D721Med (cell line): ENCODE results near the gene MUC2.

Source experiments
- DNase-seq: peaks from one replicate; pipeline ENCODE4 v3.0.0; 2011; ENCODE audit warnings: low spot score; ENCODE audit not compliant: insufficient read length
- FAIRE-seq: peaks from 2 replicates; lab custom pipeline; 2011; peaks lifted over from hg19 to GRCh38; lab: Jason Lieb, UNC
- TF ChIP-seq, protein P1 (sequence below): IDR thresholded peaks from 2 replicates; pipeline ENCODE4 v1.5.1; 2012; ENCODE audit warnings: mild to moderate bottlenecking, control low read depth; ENCODE audit not compliant: insufficient read depth; ENCODE audit errors: missing control alignments

MUC2 gene

DNA sequence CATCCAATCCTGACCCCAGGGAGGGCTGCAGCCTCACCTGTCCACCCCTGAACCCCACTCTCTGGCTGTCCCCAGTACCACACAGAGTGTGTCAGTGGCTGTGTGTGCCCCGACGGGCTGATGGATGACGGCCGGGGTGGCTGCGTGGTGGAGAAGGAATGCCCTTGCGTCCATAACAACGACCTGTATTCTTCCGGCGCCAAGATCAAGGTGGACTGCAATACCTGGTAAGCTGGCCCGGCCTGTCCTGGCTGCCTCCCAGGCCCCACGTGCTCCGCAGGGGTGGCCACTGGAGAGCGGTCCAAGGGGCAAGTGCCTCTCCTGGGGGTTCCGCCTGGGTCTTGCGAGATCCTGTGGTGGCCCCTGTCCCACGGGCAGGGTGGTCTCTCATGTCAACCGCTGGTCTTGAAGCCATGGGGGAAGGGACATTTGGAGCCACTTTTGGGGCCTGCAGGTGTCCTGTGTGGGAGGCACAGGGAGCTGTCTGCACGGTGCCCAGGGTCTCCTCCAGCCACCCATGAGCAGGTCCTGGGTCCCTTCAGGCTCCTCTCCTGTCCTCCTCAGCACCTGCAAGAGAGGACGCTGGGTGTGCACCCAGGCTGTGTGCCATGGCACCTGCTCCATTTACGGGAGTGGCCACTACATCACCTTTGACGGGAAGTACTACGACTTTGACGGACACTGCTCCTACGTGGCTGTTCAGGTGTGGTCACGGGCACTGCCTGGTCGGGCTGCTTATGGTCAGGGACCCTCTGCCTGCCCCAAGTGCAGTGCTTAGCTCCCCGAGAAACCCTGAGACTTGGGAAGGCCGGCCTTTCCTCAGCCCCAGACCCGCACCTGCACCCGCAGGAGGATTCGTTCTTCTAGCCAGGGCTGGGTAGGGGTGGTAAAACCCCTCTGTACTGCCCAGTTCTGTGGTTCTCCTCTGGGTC lies 11.8 kb downstream of the MUC2 start:
- DNase-seq (no peak), FAIRE-seq (no peak)
- TF ChIP-seq, protein P1, sequence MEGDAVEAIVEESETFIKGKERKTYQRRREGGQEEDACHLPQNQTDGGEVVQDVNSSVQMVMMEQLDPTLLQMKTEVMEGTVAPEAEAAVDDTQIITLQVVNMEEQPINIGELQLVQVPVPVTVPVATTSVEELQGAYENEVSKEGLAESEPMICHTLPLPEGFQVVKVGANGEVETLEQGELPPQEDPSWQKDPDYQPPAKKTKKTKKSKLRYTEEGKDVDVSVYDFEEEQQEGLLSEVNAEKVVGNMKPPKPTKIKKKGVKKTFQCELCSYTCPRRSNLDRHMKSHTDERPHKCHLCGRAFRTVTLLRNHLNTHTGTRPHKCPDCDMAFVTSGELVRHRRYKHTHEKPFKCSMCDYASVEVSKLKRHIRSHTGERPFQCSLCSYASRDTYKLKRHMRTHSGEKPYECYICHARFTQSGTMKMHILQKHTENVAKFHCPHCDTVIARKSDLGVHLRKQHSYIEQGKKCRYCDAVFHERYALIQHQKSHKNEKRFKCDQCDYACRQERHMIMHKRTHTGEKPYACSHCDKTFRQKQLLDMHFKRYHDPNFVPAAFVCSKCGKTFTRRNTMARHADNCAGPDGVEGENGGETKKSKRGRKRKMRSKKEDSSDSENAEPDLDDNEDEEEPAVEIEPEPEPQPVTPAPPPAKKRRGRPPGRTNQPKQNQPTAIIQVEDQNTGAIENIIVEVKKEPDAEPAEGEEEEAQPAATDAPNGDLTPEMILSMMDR = no peak

- FAIRE-seq = no peak
- DNase-seq = no peak
- TF ChIP-seq, protein P1 = no peak
These were observed 12.7 kb downstream of the MUC2 start for GRCh38 chr11:1087279-1087960.

DNA sequence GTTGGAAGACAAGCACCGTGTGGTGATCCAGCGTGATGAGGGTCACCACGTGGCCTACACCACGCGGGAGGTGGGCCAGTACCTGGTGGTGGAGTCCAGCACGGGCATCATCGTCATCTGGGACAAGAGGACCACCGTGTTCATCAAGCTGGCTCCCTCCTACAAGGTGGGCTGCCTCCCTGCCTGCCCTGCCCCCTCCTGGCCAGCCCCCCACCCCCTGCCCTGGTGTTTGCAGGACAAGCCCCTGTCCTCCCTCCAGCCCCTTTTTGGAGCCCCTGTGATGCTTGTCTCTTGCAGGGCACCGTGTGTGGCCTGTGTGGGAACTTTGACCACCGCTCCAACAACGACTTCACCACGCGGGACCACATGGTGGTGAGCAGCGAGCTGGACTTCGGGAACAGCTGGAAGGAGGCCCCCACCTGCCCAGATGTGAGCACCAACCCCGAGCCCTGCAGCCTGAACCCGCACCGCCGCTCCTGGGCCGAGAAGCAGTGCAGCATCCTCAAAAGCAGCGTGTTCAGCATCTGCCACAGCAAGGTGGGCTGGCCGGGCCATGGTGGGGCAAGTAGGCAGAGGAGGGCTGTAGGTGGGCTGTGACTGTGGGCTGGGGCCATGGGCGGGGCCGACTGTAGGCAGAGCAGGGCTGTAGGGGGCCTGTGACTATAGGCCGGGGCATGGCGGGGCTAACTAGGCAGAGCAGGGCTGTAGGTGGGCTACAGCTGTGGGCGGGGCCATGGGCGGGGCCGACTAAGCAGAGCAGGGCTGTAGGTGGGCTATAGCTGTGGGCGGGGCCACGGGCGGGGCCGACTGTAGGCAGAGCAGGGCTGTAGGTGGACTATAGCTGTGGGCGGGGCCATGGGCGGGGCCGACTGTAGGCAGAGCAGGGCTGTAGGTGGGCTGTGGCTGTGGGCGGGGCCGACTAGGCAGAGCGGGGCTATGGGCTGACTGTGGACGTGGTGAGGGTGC lies 13.6 kb downstream of the MUC2 start:
- DNase-seq (no peak), FAIRE-seq (no peak)
- TF ChIP-seq, protein P1 = no peak

GRCh38 chr11:1088927-1089737 lies 14.5 kb downstream of the MUC2 start:
- no peak for DNase-seq
- no peak for FAIRE-seq
- TF ChIP-seq, protein P1 = no peak

- TF ChIP-seq, protein P1 = no peak
- DNase-seq (no peak), FAIRE-seq (no peak)
These were observed 15.3 kb downstream of the MUC2 start for GRCh38 chr11:1089738-1090599.
